GM18873 (cell line): ENCODE results near the gene MAPK8.

Source experiments
- ATAC-seq: cut with Tn5 transposase; IDR thresholded peaks from one replicate; pipeline ENCODE4 v1.9.1; 2021; ENCODE audit warnings: mild to moderate bottlenecking, moderate library complexity, moderate number of reproducible peaks; ENCODE audit not compliant: unreplicated experiment, low FRiP score

The MAPK8 gene

GRCh38 chr10:48469516-48470020 is 163.1 kb downstream of the MAPK8 start:
- ATAC-seq = no peak

DNA sequence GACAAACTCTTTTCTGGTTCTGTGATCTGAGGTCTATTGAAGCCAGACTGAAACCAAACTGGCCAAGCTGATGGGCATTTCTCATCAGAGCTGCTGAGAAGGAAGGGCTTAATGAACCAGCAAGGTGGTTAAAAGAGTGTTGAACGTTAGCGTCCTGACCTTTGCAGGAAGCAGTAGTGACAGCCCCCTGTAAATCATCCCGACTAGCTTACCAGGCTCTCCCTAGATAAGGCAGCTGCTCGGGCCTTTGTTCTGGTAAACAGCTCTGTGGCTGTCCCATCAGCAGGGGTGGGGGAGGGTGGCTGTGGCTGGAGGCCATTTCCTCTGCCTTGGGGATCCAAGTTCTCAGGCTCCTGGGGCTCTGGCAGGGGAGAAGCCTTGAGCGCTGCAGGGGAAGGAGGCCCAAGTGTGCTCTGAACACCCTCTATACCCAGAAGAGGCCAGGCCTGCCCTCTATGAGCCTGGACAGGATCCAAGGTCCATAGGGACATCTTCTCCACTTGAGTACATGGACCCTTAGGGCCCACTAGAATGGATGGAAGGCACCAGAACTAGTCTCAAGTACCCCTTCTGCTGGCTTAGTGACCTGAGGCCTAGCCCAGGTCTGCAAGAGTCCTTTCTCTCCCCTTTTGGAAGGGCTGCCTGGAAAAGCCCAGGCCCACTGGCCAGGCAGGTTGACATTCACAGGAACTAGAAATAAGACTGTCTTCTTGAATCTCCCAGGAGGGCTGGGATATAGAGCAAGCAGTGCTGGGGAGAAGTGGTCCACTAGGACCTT is 163.8 kb downstream of the MAPK8 start:
- no peak for ATAC-seq

DNA sequence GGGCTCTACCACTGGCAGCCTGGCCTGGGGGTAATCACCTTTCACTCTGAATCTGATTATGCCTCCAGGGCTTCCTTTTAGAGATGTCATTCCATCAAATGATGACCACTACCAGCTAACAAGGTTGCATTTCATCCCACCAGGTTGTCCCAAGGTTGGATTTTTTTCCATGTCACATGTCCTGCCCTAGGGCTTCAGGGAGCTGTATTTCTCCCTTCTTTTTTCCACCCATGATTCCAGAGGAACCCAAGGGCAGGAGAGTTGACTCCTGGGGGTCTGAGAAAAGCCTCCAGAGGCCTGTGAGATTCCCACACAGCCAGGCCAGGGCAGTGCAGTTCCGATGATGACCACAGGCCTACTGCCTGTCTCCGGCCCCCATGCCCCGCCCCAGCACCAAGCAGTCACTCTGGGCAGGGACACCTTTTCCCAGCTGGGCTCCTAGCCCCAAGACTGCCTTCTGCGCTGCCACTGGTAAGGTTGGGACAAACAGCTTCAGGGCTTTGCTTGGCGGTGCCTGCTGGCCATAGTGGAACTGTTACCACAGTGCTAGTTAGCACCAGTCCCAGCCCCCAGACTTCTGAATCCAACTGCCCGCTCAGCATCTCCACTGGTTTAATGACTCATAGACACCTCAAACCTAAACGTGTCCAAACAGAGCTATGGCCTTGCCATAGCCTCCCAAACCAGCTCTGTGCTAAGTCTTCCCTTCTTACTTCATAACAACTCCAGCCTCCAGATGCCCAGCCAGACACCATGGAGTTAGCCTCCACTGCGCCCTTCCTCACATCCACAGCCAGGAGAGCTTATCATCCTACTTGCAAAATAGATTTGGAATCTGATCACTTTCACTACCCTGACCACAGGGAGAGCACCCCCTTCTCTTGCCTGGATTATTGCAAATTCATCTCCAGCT is 164.7 kb downstream of the MAPK8 start:
- no peak for ATAC-seq

- no peak for ATAC-seq
Observed at GRCh38 chr10:48472501-48473069, 166.1 kb downstream of the MAPK8 start.

DNA sequence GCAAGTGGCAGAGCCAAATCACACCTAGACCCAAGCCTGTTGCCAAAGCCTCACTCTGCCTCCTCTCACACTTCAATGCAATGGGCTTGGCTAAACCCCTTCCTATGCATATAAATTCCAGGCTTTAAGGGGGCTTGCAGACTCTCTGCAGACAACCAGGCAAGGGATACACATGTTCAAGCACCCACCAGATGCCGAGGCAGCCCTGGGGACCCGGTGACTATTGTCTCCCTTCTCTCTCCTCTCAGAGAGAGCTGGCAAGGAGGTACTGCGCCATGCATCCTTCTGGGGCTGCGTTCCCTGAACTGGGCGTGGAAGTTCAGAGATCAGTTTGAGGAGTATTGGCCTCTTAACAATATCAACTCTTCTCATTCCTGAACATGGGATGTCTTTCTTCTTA is 167.2 kb downstream of the MAPK8 start:
- ATAC-seq = no peak

- no peak for ATAC-seq
Observed at GRCh38 chr10:48474765-48475365, 168.4 kb downstream of the MAPK8 start.

DNA sequence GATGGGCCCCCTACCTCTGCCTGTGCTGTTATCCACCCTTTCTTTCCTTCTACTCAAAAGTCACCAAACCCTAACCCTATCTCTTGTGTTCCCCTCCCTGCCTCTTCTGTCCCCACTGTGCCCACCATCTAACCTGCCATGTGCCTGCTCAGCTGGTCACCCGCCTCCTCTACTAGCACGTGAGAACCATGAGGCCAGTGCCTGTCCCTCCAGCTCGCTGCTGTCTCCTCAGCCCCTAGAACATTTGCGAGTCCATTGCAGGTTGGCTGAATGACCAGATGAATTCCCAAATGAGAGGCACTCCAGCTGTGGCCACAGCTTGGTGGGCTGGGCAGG is 169.4 kb downstream of the MAPK8 start:
- no peak for ATAC-seq

- ATAC-seq = no peak
Observed at GRCh38 chr10:48476279-48476982, 170.0 kb downstream of the MAPK8 start.

GRCh38 chr10:48477141-48477540 is 170.7 kb downstream of the MAPK8 start:
- no peak for ATAC-seq

DNA sequence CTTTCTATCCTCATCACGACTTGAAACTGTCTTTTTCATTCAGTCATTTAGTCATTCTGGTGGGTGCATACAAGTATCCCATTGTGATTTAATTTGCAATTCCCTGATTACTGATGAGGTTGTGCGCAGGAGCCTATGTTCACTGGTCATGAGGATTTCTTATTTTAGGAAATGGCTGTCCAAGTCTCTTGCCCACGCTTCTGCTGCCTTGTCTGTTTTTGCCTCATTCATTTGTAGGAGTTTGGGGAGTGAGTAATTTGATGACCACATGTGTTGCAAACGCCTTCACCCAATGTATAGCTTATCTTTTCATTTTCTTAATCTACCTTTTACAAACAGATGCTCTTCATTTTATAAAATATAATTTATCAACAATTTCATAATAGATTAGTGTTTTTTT is 171.1 kb downstream of the MAPK8 start:
- ATAC-seq = no peak

GRCh38 chr10:48478469-48478868 is 172.0 kb downstream of the MAPK8 start:
- no peak for ATAC-seq

GRCh38 chr10:48478980-48479811 is 172.7 kb downstream of the MAPK8 start:
- no peak for ATAC-seq

- ATAC-seq = no peak
Observed at GRCh38 chr10:48480397-48481374, 174.2 kb downstream of the MAPK8 start.

DNA sequence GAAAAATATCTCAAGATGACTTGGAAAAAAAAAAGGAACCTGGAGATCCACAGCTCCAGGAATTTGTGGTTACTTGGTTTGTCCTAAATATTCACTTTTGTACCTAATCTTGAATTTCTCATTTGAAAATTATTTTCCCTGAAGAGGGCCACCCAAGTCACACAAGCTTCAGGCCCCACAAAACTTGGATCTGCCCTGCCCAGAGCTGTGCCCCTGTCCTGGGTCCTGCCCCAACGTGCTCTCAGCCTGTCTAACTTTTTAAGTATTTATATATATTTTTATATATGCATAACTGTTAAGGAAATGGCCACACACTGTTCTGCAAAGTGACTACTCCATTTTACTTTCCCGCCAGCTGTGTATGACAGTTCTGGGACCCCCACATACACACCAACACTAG is 174.9 kb downstream of the MAPK8 start:
- ATAC-seq = no peak

DNA sequence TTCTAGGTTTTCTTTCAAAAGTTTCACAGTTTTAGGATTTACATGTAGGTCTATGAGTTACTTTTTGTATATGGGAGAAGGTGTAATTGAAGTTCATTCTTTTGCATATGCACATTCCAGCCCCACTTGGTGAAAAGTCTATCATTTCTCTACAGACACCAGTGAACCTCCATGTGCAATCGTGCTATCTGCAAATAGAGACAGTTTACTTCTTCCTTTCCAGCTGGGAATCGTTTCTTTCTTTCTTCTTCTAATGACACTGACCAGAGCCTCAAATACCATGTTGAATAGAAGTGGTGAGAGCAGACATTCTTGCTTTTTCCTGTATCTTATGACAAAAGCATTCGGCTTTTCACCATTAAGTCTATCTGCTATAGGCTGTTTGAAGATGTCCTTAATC is 175.7 kb downstream of the MAPK8 start:
- no peak for ATAC-seq

- no peak for ATAC-seq
Observed at GRCh38 chr10:48484911-48485310, 178.4 kb downstream of the MAPK8 start.

DNA sequence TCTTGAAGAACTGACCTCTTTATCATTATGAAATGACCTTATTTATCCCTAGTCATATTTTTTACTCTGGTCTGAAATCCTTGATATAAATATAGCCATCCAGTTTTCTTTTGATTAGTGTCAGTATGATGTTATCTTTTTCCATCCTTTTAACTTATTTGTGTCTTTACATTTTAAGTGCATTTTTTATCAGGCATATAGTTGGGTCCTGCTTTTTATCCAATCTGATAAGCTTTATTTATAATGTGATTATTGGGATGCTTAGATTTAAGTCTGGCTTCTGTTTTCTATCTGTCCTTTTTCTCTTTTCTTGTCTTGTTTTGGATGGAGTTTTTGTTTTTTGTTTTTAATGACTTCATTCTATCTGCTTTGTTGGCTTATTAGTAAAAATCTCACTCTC is 179.2 kb downstream of the MAPK8 start:
- ATAC-seq = no peak

DNA sequence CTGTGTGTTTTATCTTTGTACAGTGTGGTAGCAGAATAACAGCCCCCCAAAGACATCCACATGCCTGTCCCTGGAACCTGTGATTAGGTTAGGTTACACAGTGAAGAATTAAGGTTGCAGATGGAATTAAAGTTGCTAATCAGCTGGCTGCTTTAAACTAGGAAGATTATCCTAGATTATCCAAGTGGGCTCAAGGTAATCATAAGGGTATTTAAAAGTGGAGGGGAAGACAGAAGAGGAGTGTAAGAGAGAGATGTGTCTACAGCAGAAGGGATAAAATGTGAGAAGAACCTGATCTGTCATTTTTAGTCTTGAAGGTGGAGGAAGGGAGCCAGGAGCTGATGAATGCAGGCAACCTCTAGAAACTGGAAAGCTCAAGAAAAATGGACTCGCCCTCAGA is 180.8 kb downstream of the MAPK8 start:
- ATAC-seq = no peak
